Muscle layer of duodenum (tissue), 2 donors: ENCODE data around the gene TIGD2.

Source experiments
- H3K27ac ChIP-seq: one replicate; pipeline ENCODE4 v1.7.0; 2013; ENCODE audit warnings: mild to moderate bottlenecking, low read length
- H3K27me3 ChIP-seq: one replicate; pipeline ENCODE4 v1.7.0; 2013; ENCODE audit warnings: low read depth, mild to moderate bottlenecking, control low read depth, low read length
- H3K36me3 ChIP-seq, 2 donors: one replicate each; pipeline ENCODE4 v1.7.0; 2013; ENCODE audit warnings: low read length in 2 of 2, control low read depth in 1 of 2, mild to moderate bottlenecking in 1 of 2; ENCODE audit not compliant: insufficient read depth in 2 of 2, control insufficient read depth in 1 of 2
- H3K4me1 ChIP-seq, 2 donors: one replicate each; pipeline ENCODE4 v1.7.0; 2013; ENCODE audit warnings: low read length in 2 of 2, mild to moderate bottlenecking in 2 of 2, control low read depth in 1 of 2, moderate library complexity in 1 of 2; ENCODE audit not compliant: insufficient read depth in 2 of 2, control insufficient read depth in 1 of 2
- H3K4me3 ChIP-seq, 2 donors: one replicate each; pipeline ENCODE4 v1.7.0; 2013; ENCODE audit warnings: low read length in 2 of 2, low read depth in 1 of 2, mild to moderate bottlenecking in 1 of 2
- H3K9me3 ChIP-seq, 2 donors: one replicate each; pipeline ENCODE4 v1.7.0; 2013; ENCODE audit warnings: low read length in 2 of 2, control low read depth in 1 of 2, mild to moderate bottlenecking in 1 of 2; ENCODE audit not compliant: control insufficient read depth in 1 of 2
- donor health status: healthy.

The TIGD2 gene

GRCh38 chr4:89121387-89122068 lies 10.2 kb downstream of the TIGD2 start:
- Histone ChIP-seq H3K27ac (no peak overlapping the region), H3K4me1 (no peaks in the 10 kb centered on the region), H3K36me3 (no peaks in the 10 kb centered on the region), H3K9me3 (no peaks in the 10 kb centered on the region), H3K4me3 (no peak overlapping the region), H3K27me3 (no peaks in the 10 kb centered on the region)

GRCh38 chr4:89123451-89123851 lies 12.1 kb downstream of the TIGD2 start:
- peak overlapping the region; percentile 37 for H3K27ac ChIP-seq
- no peaks in the 10 kb centered on the region for H3K4me1 ChIP-seq
- no peak overlapping the region for H3K4me3 ChIP-seq

GRCh38 chr4:89125901-89126782 lies 14.8 kb downstream of the TIGD2 start:
- H3K4me1 ChIP-seq: no peaks in the 10 kb centered on the region
- no peaks in the 10 kb centered on the region for H3K27me3 ChIP-seq
- H3K27ac ChIP-seq: no peak overlapping the region
- H3K9me3 ChIP-seq: no peaks in the 10 kb centered on the region
- no peaks in the 10 kb centered on the region for H3K36me3 ChIP-seq
- no peak overlapping the region for H3K4me3 ChIP-seq

More at GRCh38 chr4:89123451-89123851, 12.1 kb downstream of the TIGD2 start:
- Histone ChIP-seq H3K27me3 (no peaks in the 10 kb centered on the region), H3K36me3 (no peaks in the 10 kb centered on the region), H3K9me3 (no peaks in the 10 kb centered on the region)

GRCh38 chr4:89129080-89129640 lies 17.8 kb downstream of the TIGD2 start:
- no peaks in the 10 kb centered on the region for H3K9me3 ChIP-seq
- no peak overlapping the region for H3K27ac ChIP-seq
- H3K27me3 ChIP-seq: no peaks in the 10 kb centered on the region
- H3K4me1 ChIP-seq: no peaks in the 10 kb centered on the region
- H3K36me3 ChIP-seq: no peaks in the 10 kb centered on the region
- no peak overlapping the region for H3K4me3 ChIP-seq

- Histone ChIP-seq H3K27ac (no peak overlapping the region), H3K9me3 (no peaks in the 10 kb centered on the region), H3K4me3 (no peak overlapping the region), H3K4me1 (no peaks in the 10 kb centered on the region), H3K27me3 (no peaks in the 10 kb centered on the region), H3K36me3 (no peaks in the 10 kb centered on the region)
These were observed 23.5 kb downstream of the TIGD2 start for GRCh38 chr4:89134775-89135319.

GRCh38 chr4:89136525-89136924 lies 25.2 kb downstream of the TIGD2 start:
- Histone ChIP-seq H3K9me3 (no peaks in the 10 kb centered on the region), H3K4me1 (no peaks in the 10 kb centered on the region), H3K27me3 (no peaks in the 10 kb centered on the region), H3K36me3 (no peaks in the 10 kb centered on the region), H3K4me3 (no peak overlapping the region), H3K27ac (no peak overlapping the region)

GRCh38 chr4:89137231-89137630 lies 25.9 kb downstream of the TIGD2 start:
- Histone ChIP-seq H3K4me1 (no peaks in the 10 kb centered on the region), H3K36me3 (no peaks in the 10 kb centered on the region), H3K9me3 (no peaks in the 10 kb centered on the region), H3K4me3 (no peak overlapping the region), H3K27ac (no peak overlapping the region), H3K27me3 (no peaks in the 10 kb centered on the region)

GRCh38 chr4:89137695-89138094 lies 26.4 kb downstream of the TIGD2 start:
- Histone ChIP-seq H3K36me3 (no peaks in the 10 kb centered on the region), H3K27ac (no peak overlapping the region), H3K9me3 (no peaks in the 10 kb centered on the region), H3K27me3 (no peaks in the 10 kb centered on the region), H3K4me3 (no peak overlapping the region), H3K4me1 (no peaks in the 10 kb centered on the region)

GRCh38 chr4:89140168-89140759 lies 28.9 kb downstream of the TIGD2 start:
- H3K27ac ChIP-seq: no peak overlapping the region

GRCh38 chr4:89142691-89143669 lies 31.6 kb downstream of the TIGD2 start:
- no peak overlapping the region for H3K4me3 ChIP-seq
- H3K9me3 ChIP-seq: no peaks in the 10 kb centered on the region
- no peaks in the 10 kb centered on the region for H3K36me3 ChIP-seq

More at GRCh38 chr4:89140168-89140759, 28.9 kb downstream of the TIGD2 start:
- H3K4me3 ChIP-seq: no peak overlapping the region
- no peaks in the 10 kb centered on the region for H3K4me1 ChIP-seq
- H3K27me3 ChIP-seq: no peaks in the 10 kb centered on the region
- H3K36me3 ChIP-seq: no peaks in the 10 kb centered on the region
- no peaks in the 10 kb centered on the region for H3K9me3 ChIP-seq

More at GRCh38 chr4:89142691-89143669, 31.6 kb downstream of the TIGD2 start:
- Histone ChIP-seq H3K27me3 (no peaks in the 10 kb centered on the region), H3K4me1 (no peaks in the 10 kb centered on the region), H3K27ac (no peak overlapping the region)
